Spleen (tissue), 7 donors: ENCODE results near the gene HYDIN.

Experiments
- CTCF ChIP-seq, 11 experiments: fragments of 200-600 bp in 7 of 11; fragments of 450-650 bp in 4 of 11; sonication (generic) in 4 of 11; IDR thresholded peaks in 8 of 11; conservative IDR thresholded peaks in 3 of 11; 1 replicate in 7 of 11; 2 replicates in 4 of 11; pipeline versions ENCODE4 v1.4.0 to v1.8.0; 2016 to 2021; ENCODE audit warnings: antibody characterized with exemption in 11 of 11, inconsistent platforms in 4 of 11, mild to moderate bottlenecking in 1 of 11
- POLR2A ChIP-seq, 3 donors: fragments of 450-650 bp; IDR thresholded peaks; one replicate each; pipeline ENCODE4 v1.5.1; 2017; ENCODE audit warnings: antibody characterized with exemption in 3 of 3, mild to moderate bottlenecking in 1 of 3
- POLR2AphosphoS5 ChIP-seq, 3 donors: sonication (generic); formaldehyde crosslinking; IDR thresholded peaks; one replicate each; pipeline ENCODE4 v1.5.1; 2017; ENCODE audit warnings: antibody characterized with exemption in 3 of 3
- donor health status: DM: no; HTN: no; CAD: no; lungs with moderate emphysema.
- donor health status: DM: no; HTN: no; CAD: no.
- donor health status: DM: no; HTN: no; CAD: no.

GRCh38 chr16:71260995-71261394, 30.5 kb upstream of the HYDIN start:
- TF ChIP-seq POLR2AphosphoS5 (IDR thresholded peaks at IDR 0.05): no peak
- TF ChIP-seq CTCF (IDR thresholded peaks at IDR 0.05 in 8 of 11, conservative IDR thresholded peaks at IDR 0.05 in 3 of 11): no peak
- no peak for TF ChIP-seq POLR2A (IDR thresholded peaks at IDR 0.05)
